Coronary artery (tissue), 2 donors: Measurements from ENCODE around the gene FAM3A.

Experiments
- DNase-seq: peaks from one replicate; pipeline ENCODE4 v3.0.0-alpha.2; 2017; ENCODE audit warnings: low spot score
- H3K27ac ChIP-seq, 2 donors: fragments of 200-600 bp; sonication (generic); one replicate each; pipeline ENCODE4 v1.5.1; 2016 to 2019
- H3K4me3 ChIP-seq: fragments of 200-600 bp; sonication (generic); 2 replicates; pipeline ENCODE4 v1.5.1; 2016; ENCODE audit warnings: mild to moderate bottlenecking, moderate library complexity
- CTCF ChIP-seq: fragments of 200-600 bp; sonication (generic); IDR thresholded peaks from one replicate; pipeline ENCODE4 v1.5.1; 2019; ENCODE audit warnings: antibody characterized with exemption

FAM3A gene

GRCh38 chrX:154526901-154527675 is 11.1 kb upstream of the FAM3A start:
- peak overlapping the region; percentile 57 for H3K4me3 ChIP-seq
- TF ChIP-seq CTCF = no peak
- H3K27ac ChIP-seq = peak overlapping the region; percentile 64 to 84
- no peak for DNase-seq

GRCh38 chrX:154525606-154526490 is 9.8 kb upstream of the FAM3A start:
- no peak for DNase-seq
- H3K27ac ChIP-seq = no peak overlapping the region
- TF ChIP-seq CTCF = no peak
- H3K4me3 ChIP-seq = no peak overlapping the region

- TF ChIP-seq CTCF = no peak
- Histone ChIP-seq H3K27ac (no peak overlapping the region), H3K4me3 (no peak overlapping the region)
- no peak for DNase-seq
These were observed 3.4 kb upstream of the FAM3A start for GRCh38 chrX:154519389-154519788.

GRCh38 chrX:154517101-154517781 is 1.2 kb upstream of the FAM3A start:
- Histone ChIP-seq H3K27ac (peak overlapping the region; percentile 48 to 90), H3K4me3 (peak overlapping the region; percentile 78)
- TF ChIP-seq CTCF = no peak
- DNase-seq = no peak

- no peak for DNase-seq
- Histone ChIP-seq H3K4me3 (peak overlapping the region; percentile 78), H3K27ac (peak overlapping the region; percentile 48 to 90)
- no peak for TF ChIP-seq CTCF
These were observed 646 bp upstream of the FAM3A start for GRCh38 chrX:154516656-154517100.

GRCh38 chrX:154515090-154515965 is 704 bp downstream of the FAM3A start:
- TF ChIP-seq CTCF = no peak
- DNase-seq = no peak

More at GRCh38 chrX:154515090-154515965, 704 bp downstream of the FAM3A start:
- peak overlapping the region; percentile 48 to 90 for H3K27ac ChIP-seq
- peak overlapping the region; percentile 78 for H3K4me3 ChIP-seq
